Lung (tissue), 12 donors: ENCODE data around the gene SLC44A2. TPM values are rescaled to one million over a fixed set of nuclear protein-coding genes. Genes with fewer than 3 reads are reported as not detected.

Experiments
- ATAC-seq: fragments of 200-7000 bp; cut with Tn5 transposase; one replicate; pipeline ENCODE4 v1.9.1; 2020; ENCODE audit warnings: moderate number of reproducible peaks; ENCODE audit not compliant: insufficient read depth, low FRiP score
- DNase-seq, 3 donors: peaks; one replicate each; pipeline ENCODE4 v3.0.0-alpha.2; 2013 to 2017
- H3K27ac ChIP-seq, 2 donors: one replicate each; pipeline ENCODE4 v1.5.1; 2013; ENCODE audit warnings: mild to moderate bottlenecking in 2 of 2, moderate library complexity in 2 of 2, control low read depth in 1 of 2, inconsistent platforms in 1 of 2, low read depth in 1 of 2, low read length in 1 of 2
- H3K27me3 ChIP-seq, 3 donors: one replicate each; pipeline ENCODE4 v1.5.1; 2013; ENCODE audit warnings: low read length in 2 of 3; ENCODE audit not compliant: control insufficient read depth in 3 of 3, insufficient read depth in 3 of 3
- H3K36me3 ChIP-seq, 4 donors: one replicate each; pipeline ENCODE4 v1.5.1; 2013; ENCODE audit warnings: low read length in 4 of 4, mild to moderate bottlenecking in 1 of 4, moderate library complexity in 1 of 4; ENCODE audit not compliant: control insufficient read depth in 4 of 4, insufficient read depth in 4 of 4
- H3K4me1 ChIP-seq, 5 donors: one replicate each; pipeline ENCODE4 v1.5.1; 2013; ENCODE audit warnings: low read length in 5 of 5, mild to moderate bottlenecking in 2 of 5, moderate library complexity in 1 of 5; ENCODE audit not compliant: control insufficient read depth in 5 of 5, insufficient read depth in 5 of 5
- H3K4me3 ChIP-seq: one replicate; pipeline ENCODE4 v1.5.1; 2013; ENCODE audit warnings: mild to moderate bottlenecking, control low read depth, moderate library complexity
- H3K9ac ChIP-seq, 2 donors: one replicate each; pipeline ENCODE4 v1.5.1; 2013; ENCODE audit warnings: low read length in 2 of 2, control low read depth in 1 of 2; ENCODE audit not compliant: insufficient read depth in 1 of 2
- H3K9me3 ChIP-seq, 4 donors: one replicate each; pipeline ENCODE4 v1.5.1; 2013; ENCODE audit warnings: low read length in 3 of 4, mild to moderate bottlenecking in 1 of 4, moderate library complexity in 1 of 4; ENCODE audit not compliant: control insufficient read depth in 4 of 4, insufficient read depth in 3 of 4
- WGBS, 2 donors: extraction: QIAGEN DNeasy Blood & Tissue Kit; methylation state at CpG; one replicate each; pipeline ENCODE4 v1.1.7; 2013; 5-methylcytosine and 5-hydroxymethylcytosine counted together
- polyA plus RNA-seq, 2 donors: library from polyadenylated mRNA; stranded (reverse); fragments of 200-250 nt; gene quantifications; one replicate each; pipeline ENCODE4 v1.2.1, GENCODE V29; 2013
- total RNA-seq, 2 donors: library from RNA; depleted of rRNA in 1 of 2; stranded (reverse); fragments of >200 nt in 1 of 2; gene quantifications; one replicate each; pipeline ENCODE4 v1.2.1, GENCODE V29; 2014 to 2021
- TF ChIP-seq, protein P1 (sequence below): IDR thresholded peaks from 2 replicates; pipeline ENCODE4 v1.5.1; 2012; ENCODE audit warnings: mild to moderate bottlenecking; ENCODE audit errors: control extremely low read depth, extremely low read depth
- donor health status: control.
- donor health status: control.
- donor health status: Bipolar disorder and iron deficiency.
- donor health status: healthy.
- donor health status: DM: yes; HTN: yes; CAD: no.

Gene SLC44A2
- total and polyA plus RNA-seq, 4 donors = 83.6 to 173 (median 118) TPM

DNA sequence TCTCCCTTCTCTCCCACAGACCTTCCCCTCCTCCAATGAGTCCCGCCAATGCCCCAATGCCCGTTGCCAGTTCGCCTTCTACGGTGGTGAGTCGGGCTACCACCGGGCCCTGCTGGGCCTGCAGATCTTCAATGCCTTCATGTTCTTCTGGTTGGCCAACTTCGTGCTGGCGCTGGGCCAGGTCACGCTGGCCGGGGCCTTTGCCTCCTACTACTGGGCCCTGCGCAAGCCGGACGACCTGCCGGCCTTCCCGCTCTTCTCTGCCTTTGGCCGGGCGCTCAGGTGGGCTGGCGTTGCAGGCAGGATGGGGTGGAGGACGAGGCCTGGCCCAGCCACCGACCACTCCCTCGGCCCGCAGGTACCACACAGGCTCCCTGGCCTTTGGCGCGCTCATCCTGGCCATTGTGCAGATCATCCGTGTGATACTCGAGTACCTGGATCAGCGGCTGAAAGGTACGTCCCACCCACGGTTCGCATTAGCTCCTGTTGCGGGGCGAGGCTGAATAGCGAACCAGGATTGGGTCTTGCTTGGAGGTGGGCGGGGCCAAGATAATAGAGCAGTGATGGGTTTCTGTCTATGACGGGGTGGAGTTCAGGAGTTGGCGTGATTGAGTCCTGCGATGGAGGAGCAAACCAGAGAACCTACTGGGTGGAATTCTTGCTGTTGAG lies 11.1 kb downstream of the SLC44A2 start:
- TF ChIP-seq, protein P1, sequence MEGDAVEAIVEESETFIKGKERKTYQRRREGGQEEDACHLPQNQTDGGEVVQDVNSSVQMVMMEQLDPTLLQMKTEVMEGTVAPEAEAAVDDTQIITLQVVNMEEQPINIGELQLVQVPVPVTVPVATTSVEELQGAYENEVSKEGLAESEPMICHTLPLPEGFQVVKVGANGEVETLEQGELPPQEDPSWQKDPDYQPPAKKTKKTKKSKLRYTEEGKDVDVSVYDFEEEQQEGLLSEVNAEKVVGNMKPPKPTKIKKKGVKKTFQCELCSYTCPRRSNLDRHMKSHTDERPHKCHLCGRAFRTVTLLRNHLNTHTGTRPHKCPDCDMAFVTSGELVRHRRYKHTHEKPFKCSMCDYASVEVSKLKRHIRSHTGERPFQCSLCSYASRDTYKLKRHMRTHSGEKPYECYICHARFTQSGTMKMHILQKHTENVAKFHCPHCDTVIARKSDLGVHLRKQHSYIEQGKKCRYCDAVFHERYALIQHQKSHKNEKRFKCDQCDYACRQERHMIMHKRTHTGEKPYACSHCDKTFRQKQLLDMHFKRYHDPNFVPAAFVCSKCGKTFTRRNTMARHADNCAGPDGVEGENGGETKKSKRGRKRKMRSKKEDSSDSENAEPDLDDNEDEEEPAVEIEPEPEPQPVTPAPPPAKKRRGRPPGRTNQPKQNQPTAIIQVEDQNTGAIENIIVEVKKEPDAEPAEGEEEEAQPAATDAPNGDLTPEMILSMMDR = no peak
- WGBS, 2 donors = 89 to 94% methylated on average over 37 of the region's 37 CpGs
- DNase-seq (no peak), ATAC-seq (no peak)
- H3K27ac ChIP-seq = peak overlapping the region in 1 of 2 donors; percentile 18
- H3K9ac ChIP-seq = no peak overlapping the region
- H3K4me3 ChIP-seq = no peak overlapping the region
- peaks cover 0 to 3% (median 0%) of the 10 kb centered on the region in 5 donors for H3K4me1 ChIP-seq
- no peaks in the 10 kb centered on the region for H3K9me3 ChIP-seq
- no peaks in the 10 kb centered on the region for H3K27me3 ChIP-seq
- peaks cover 9 to 58% (median 38%) of the 10 kb centered on the region in 4 donors for H3K36me3 ChIP-seq

DNA sequence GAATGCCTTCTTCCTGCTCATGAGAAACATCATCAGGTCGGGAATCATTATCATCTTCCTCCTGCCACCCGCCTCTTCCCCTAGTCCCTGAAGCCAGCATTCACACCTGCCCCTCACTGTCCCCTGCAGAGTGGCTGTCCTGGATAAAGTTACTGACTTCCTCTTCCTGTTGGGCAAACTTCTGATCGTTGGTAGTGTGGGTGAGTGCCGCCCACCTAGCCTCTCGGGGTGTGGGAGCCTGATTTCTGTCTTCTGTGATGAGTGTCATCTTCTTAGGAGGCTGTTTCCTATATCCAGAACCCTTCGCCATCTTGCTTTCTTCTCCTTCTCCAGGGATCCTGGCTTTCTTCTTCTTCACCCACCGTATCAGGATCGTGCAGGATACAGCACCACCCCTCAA lies 12.5 kb downstream of the SLC44A2 start:
- DNase-seq (no peak), ATAC-seq (no peak)
- no peaks in the 10 kb centered on the region for H3K27me3 ChIP-seq
- no peaks in the 10 kb centered on the region for H3K9me3 ChIP-seq
- TF ChIP-seq, protein P1 = no peak
- H3K9ac ChIP-seq = no peak overlapping the region
- no peak overlapping the region for H3K27ac ChIP-seq
- peaks cover 7 to 62% (median 35%) of the 10 kb centered on the region in 4 donors for H3K36me3 ChIP-seq
- peaks cover 0 to 8% (median under 1%) of the 10 kb centered on the region in 5 donors for H3K4me1 ChIP-seq
- H3K4me3 ChIP-seq = no peak overlapping the region
- 44 to 66% methylated on average over 8 of the region's 8 CpGs for WGBS, 2 donors

DNA sequence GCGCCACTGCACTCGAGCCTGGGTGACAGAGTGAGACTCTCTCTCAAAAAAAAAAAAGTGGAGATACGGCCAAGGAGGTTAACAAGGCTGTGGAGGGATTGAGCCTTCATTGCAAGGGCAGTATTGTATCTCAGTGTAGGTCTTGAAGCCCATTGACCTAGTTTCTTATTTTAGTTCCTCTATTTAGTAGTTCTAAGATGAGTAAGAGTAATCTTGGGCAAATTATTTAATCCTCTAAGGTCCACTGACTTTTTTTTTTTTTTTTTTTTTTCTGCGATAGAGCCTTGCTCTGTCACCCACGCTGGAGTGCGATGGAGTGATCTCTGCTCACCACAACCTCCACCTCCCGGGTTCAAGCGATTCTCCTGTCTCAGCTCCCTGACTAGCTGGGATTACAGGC lies 14.5 kb downstream of the SLC44A2 start:
- no peak overlapping the region for H3K4me3 ChIP-seq
- H3K36me3 ChIP-seq = peaks cover 7 to 59% (median 38%) of the 10 kb centered on the region in 4 donors
- H3K9ac ChIP-seq = no peak overlapping the region
- H3K4me1 ChIP-seq = peaks cover 0 to 26% (median 5%) of the 10 kb centered on the region in 5 donors
- no peak for DNase-seq
- 44 to 74% methylated on average over 8 of the region's 8 CpGs for WGBS, 2 donors
- ATAC-seq = no peak
- H3K27ac ChIP-seq = no peak overlapping the region
- H3K9me3 ChIP-seq = no peaks in the 10 kb centered on the region
- TF ChIP-seq, protein P1 = no peak
- H3K27me3 ChIP-seq = no peaks in the 10 kb centered on the region
